Skin epidermis (tissue), 12 donors: ENCODE results near the gene TRAF3.

Experiments used
- H3K27ac ChIP-seq, 21 experiments: fragments of 200-600 bp; sonication (generic) in 11 of 21; one replicate each; pipeline ENCODE4 v1.5.0; 2020; ENCODE audit warnings: mild to moderate bottlenecking in 3 of 21, inconsistent platforms in 2 of 21, moderate library complexity in 2 of 21
- H3K4me3 ChIP-seq, 7 experiments: fragments of 200-600 bp; sonication (generic) in 2 of 7; one replicate each; pipeline ENCODE4 v1.5.0; 2020; ENCODE audit warnings: inconsistent platforms in 2 of 7, mild to moderate bottlenecking in 2 of 7, moderate library complexity in 1 of 7

Gene TRAF3

DNA sequence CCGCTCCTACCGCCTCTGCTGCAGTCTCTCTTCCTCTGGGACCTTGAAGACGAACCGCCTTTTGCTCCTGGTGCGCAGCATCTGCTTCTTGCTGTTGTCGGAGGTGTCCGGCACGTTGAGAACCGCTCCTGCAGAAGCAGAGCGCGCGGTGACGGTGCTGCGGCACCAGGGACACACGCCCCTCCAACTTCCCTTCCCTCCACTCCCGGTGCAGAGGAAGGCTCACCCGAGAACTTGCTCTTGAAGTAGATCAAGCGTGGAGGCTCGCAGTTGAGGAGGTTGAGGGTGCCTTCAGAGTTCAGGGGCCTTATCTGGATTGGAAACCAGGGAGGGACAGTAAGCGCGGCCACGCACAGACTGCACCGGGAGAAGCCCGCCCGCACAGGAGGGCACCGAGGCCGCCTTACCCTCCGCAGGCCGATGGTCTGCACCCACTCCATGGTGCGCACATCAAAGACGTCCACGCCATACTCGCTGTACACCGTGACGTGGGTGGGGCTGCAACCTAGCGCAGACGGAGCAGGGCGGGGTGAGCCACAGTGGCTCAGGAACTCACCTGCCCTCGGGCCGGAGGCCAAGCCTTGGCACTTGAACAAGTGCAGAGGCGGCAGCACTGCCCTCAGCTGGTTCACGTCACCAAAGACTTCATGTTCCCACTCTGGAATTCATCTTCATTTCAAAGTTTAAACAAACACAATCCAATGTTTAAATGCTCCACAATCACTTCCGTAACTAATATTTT is 162.7 kb downstream of the TRAF3 start:
- no peak overlapping the region for H3K27ac ChIP-seq
- no peak overlapping the region for H3K4me3 ChIP-seq

DNA sequence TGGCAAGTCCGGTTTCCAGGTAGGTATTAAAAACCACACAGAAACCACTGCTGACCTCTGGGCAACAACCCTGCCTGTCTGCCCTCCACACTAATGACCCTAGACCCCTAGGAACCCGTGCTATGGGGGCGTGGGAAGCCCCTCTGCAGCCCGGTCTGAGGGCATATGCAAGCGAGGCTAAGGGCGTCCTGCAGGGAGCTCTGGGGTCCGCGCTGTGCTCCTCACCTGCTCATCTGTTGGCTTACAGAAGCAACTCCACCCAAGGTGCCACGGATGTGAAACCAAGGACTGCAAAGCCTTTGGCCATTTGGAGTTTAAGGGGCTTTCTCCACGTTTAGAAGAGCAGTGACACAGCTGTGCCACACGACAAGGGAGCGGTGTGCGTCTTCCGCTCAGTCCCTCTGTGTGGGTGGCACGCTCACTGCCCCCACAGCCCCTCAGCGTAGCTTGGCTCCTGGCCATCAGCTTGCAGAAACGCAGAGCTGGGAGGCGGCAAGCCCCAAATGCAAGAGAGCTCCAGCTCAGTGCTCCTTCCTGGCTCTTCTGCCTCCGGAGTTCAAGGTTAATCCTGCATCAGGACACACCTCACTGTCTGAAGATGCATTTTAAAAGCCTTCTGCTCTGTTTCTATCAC is 163.6 kb downstream of the TRAF3 start:
- no peak overlapping the region for H3K4me3 ChIP-seq

DNA sequence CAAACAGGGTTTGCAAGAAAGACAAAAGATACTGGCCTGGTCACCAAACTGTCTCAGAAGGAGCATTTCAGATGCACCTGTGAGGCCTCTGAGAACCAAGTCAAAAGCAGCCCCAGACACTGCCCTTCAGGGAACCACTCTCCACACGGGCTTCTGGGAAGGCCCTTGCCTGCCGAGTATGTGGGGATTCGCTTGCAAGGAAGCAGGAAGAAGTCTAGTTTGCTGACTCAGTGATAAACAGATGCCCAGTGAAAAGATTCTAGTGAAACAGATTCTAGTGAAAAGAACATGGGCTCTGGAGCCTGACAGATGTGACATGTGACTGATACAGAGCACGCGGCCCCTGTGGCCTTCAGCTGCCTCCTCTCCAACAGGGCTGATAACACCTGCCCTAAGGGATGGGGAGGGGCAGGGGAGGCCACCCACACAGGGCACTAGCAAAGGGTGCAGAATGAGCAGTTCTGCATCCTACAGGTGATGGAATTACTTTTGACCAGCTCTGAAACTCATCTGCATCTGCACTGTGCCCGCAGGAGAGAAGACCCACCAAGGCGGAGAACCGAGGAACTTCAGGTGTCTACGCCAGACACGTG is 164.3 kb downstream of the TRAF3 start:
- no peak overlapping the region for H3K4me3 ChIP-seq
- H3K27ac ChIP-seq: no peak overlapping the region

More for the DNA sequence above, 163.6 kb downstream of the TRAF3 start:
- no peak overlapping the region for H3K27ac ChIP-seq

DNA sequence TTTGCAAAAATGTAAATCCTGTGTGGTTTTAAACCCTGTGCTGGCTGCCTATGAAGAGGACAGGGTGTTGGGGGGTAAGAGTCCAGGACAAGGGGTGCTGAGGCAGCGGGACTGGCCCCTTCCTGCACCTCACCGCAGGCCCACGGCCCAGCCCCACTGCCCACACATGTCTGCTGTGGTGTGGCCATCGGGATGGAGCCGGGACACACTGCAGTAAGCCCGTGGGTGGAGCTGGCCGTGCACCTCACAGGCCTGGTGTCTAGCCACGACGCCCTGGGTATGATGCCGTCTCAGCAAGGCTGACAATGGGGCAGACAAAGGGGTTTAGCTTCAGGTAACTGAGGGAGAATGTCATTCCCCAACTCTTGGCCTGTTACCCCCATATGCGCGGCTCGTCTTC is 164.8 kb downstream of the TRAF3 start:
- H3K27ac ChIP-seq: no peak overlapping the region

DNA sequence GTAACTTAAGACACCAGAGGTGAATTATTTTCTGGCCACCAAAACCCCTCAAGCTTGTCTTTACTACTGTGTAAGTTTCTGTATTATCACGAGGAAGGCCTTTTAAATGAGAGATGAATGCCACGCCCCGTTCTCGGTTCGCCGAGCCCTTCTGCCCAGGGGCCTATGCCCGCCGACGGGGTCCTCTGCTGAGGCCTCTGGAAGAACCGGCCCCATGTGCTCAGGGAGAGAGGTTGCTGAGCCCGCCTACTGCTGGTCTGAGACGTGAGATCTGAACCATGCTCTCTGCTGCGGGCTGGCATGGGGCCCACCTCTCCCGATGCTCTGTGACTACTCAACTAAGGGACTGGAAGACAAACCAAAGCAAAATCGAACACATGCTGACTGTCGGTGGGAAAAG is 166.2 kb downstream of the TRAF3 start:
- Histone ChIP-seq H3K27ac (no peak overlapping the region), H3K4me3 (no peak overlapping the region)

More for the DNA sequence above, 164.8 kb downstream of the TRAF3 start:
- H3K4me3 ChIP-seq: no peak overlapping the region

DNA sequence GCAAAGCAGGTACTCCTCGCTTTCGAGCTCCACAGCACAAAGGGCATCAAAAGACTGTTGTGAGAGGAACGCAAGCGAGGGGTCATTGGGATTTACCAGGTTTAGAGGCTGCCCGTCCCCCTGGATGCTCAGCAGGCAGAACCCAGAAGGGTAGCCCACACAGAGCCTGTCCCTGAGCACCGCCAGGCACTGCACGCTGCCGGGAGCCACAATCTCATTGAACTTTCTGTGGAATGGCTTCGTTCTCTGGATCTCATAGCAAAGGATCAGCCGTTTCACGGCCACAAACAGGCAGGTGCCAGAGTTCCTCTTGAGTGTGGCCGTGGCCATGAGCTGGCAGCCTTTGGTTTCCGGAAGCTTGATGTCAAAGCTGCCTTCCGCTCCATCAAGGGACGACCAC is 166.7 kb downstream of the TRAF3 start:
- H3K4me3 ChIP-seq: no peak overlapping the region
- H3K27ac ChIP-seq: no peak overlapping the region

DNA sequence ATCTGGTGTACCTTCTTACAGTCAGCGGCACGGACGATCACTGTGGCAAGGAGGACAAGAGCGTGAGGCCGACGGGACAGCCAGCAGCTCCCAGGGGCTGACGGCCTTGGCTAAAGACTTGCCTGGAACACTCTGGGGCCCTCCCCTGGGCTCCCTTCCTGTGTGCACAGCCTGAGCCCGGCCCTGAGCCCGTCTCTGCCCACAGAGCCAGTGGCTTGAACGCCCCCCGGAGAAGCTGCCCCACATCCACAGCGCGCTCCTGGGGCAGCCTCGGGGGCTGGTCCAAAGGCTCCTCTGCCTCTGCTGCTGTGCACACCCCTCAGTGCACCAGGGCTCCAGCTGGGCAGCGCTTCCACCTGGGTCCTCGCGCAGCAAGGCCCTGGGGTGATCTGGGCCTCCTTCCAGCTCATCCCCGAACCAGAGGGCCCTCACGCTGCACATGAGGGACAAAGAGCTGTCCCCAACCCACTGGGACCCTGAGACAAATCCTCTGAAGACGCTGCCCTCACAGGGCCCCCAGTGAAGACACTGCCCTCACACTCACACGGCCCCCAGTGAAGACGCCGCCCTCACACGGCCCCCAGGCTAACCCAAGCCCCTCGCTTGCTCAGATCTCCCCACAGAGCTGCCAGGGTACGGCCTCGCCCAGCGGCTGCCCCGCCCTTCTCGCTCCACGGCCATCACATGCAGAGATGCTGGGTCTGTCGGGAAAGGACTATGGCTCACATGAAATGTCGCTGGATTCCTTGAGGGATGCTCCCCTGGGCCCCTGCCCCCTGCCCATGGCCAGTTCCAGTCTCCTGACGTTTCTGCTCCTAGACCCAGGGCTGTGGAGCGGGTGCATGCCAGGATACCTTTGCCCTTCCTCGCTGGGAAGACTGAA is 167.4 kb downstream of the TRAF3 start:
- no peak overlapping the region for H3K27ac ChIP-seq
- H3K4me3 ChIP-seq: no peak overlapping the region

DNA sequence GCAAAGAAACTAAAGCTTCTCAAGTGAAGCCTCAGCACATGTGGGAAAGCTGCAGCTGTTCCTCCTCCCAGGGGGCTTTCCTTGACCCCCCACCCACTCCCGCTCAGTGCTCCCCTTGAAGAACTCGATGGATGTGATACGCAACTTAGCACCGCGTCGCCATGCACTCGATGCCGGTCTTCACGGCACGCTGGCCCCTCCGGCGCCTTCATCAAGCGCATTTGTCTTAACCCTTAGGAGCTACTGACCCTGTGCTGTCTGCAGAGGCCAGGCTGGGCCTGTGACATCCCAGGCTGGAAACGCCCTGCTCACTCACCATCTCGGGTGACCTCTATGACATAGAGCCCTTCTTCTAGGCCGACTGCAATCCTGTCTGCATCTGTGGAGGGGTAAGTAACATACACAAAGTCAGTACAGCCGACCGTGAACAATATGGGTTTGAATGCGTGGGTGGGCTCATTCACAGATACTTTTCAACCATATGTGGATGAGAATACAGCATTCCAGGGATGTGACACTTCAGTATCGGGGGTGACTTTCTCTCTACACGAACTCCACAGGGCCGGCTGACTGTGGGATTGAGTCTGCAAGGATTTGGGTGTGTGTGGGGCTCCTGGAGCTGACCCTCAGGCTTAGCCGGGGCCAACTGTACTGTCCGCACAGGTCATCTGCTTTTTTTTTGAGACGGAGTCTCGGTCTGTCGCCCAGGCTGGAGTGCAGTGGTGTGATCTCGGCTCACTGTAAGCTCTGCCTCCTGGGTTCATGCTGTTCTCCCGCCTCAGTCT is 168.3 kb downstream of the TRAF3 start:
- Histone ChIP-seq H3K4me3 (no peak overlapping the region), H3K27ac (no peak overlapping the region)

DNA sequence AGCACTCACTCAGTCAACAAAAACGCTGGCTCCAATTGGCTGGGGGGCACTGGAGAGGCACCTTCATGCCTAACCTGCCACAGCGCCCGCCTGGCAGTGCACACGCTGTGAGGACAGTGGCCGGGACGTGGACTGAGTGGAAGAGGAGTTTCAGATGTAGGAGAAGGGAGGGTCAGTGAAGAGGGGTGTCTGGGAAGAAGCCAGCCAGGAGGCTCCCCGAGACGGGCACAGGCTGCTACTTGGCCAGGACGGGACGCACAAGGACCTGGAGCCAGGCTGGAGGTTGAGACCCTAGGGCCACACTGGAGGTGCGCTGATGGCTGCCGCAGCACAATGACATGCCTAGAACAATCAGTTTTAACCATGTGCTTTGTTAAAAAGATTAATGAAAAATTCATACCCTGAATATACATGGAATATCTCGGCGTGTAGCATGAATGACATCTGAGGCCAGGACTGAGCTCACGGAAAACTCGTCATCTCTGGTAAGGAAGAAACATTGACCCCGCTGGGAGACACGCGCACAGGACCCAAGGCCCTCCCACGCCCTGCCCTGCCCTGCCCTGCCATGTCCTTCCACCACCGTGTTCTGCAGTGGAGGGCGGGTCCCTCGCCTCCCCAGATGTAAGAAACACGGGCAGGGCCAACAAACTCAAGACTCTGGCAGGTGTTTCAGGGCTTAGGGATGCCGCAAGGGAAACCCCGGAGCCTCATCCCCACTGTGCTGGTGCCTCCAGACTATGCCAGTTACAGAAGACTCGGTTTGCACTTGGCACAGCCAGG is 170.3 kb downstream of the TRAF3 start:
- H3K27ac ChIP-seq: no peak overlapping the region

DNA sequence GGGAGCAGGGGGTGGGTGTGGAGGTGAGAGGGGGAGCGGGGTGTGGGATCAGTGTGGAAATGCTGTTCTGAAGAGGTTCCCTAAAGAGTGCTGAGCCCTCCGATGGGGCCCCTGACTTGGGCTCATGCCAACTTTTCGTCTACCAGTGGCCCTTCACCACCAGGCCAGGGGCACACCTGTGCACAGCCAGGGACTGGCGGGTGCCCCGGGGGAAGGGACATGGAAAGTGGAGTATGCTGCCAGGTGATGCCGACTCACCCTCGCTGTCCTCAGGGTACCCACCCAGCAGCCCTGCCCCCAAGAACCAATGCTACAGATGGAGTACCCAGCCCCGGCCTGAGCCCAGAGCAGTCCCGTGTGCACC is 171.4 kb downstream of the TRAF3 start:
- H3K27ac ChIP-seq: no peak overlapping the region

More for the DNA sequence above, 170.3 kb downstream of the TRAF3 start:
- H3K4me3 ChIP-seq: no peak overlapping the region

DNA sequence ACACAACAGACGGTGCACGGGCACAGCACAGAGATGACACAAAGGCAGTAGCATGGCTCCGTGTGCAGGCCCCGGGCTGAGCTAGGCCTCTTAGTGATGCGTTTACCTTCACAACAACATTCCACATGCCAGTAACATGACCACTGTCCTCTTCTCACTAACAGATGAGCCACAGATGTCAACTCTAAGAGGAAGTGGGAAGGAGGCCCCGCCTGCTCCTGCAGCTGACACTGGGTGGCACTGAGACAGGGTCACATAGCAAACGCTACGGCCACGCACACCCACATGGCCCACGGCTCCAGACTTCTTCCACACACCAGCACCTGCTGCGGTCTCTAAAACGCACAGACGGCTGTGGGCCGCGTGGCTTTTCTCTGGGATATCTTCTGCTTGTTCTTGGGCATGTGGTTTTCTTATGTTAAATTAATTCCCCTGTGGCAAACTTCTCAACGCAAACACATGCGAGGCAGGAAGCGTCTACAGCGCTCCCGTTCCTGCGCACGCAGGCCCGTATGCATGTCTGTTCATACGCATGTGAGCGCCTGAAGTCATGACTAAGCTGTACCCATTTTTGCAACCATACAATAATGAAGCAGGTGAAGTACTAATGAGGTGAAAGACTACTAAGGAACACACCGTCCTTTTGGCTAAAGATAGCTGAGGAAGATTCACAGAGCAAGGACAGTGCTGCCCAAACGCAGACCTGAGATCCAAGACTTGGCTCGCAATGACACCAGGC is 172.0 kb downstream of the TRAF3 start:
- Histone ChIP-seq H3K4me3 (no peak overlapping the region), H3K27ac (no peak overlapping the region)

More for the DNA sequence above, 171.4 kb downstream of the TRAF3 start:
- no peak overlapping the region for H3K4me3 ChIP-seq

DNA sequence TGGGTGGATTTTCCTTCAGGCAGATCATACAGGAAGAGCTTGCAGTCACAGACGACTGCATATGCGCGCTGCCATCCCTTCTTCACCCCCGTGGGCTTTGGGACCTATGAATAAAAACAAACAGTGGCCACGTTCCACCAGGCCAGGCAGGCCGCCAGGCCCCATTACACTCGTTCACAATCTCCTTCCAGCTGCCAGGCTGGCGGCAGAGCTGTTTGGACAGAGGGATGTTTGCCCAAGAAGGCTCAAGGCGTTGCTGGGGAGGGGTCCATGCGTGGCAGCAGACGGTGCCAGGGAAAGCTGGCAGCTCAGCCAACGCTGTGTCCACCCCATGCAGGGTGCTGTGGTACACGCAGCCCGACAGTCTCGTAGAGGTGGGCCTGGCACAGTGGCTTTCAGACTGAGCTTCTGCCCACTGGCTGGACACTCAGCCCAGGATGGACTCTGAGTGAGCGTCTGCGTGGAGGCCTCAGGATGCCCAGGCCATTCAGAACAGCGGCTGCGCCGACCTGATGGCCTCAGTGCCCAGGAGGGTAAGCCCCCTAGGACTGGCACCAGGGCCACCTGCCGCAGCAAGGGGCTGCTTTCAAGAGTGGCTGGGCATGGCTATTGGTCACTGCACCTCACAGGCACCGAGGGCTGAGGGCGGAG is 172.7 kb downstream of the TRAF3 start:
- Histone ChIP-seq H3K4me3 (no peak overlapping the region), H3K27ac (peak overlapping the region in 1 of 21 experiments; percentile 41)

DNA sequence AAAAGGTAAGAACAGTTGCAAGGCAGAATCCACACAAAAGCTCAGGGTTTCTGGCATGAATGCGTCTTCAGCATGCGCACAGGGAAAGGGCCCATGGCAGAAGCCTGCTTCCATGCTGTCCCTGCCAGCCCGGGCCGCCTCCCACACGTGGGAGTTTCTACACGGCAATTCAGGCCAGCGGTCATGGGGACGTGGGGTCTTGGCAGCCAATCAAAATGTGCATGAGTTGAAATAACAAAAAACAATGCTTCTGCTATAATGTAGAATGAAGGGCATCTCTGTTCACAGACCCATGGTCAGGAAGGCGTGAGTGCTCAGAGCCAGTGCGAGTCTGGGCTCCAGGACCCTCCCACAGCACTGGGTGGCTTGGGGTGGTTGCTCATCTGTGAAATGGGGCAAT is 173.8 kb downstream of the TRAF3 start:
- no peak overlapping the region for H3K27ac ChIP-seq
- H3K4me3 ChIP-seq: no peak overlapping the region

DNA sequence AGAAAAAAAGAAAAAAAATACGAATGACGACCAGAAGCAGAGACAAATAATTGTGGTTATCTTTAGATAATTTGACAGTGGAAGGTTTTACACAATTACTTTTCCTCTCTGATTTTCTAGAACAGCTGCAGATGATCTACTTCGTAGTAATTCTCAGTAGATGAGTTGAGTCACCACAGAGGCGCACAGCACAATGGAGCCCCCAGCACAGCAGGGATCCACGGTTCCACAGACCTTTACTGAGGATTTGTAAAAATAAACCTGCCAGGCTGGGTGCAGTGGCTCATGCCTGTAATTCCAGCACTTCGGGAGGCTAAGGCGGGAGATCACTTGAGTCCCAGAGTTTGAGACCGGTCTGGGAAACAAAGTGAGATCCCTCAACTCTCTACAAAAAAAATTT is 174.6 kb downstream of the TRAF3 start:
- Histone ChIP-seq H3K4me3 (no peak overlapping the region), H3K27ac (no peak overlapping the region)

DNA sequence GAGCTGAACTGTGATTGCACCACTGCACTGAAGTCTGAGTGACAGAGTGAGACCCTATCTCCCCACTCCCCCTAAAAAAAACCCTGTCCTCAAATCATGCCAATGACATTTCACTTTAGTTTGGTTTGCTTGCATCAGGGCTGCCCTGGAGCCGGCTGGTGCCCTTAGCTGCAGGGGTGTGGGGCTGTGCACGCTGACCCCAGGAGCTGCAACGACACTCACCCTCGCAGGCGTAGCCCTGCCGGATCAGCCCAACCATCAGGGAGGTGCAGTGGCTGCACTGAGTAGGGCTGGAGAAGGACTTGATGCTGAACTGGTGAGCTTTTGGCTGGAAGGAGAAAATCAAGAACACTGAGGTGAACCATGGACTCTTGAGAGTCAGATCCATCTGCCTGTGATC is 175.0 kb downstream of the TRAF3 start:
- no peak overlapping the region for H3K27ac ChIP-seq
- no peak overlapping the region for H3K4me3 ChIP-seq

DNA sequence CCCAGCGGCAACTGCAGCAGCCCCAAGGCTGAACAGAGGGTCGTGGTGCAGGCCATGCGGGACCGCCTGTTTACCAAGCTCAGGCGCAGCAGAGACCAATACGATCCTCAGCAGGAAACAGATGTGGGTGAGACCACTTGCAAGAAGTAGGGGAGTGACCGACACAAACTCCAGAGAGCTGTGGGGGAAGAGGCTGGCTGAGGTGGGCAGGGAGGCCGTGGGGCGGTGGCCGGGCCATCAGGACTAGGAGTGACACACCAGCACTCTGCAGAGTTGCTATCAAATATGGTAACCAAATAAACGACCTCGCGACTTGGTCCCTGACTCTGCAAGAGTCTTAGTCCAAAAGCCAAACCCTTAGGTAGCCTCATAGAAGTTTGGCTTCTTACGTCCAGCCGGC is 175.9 kb downstream of the TRAF3 start:
- Histone ChIP-seq H3K4me3 (no peak overlapping the region), H3K27ac (no peak overlapping the region)

DNA sequence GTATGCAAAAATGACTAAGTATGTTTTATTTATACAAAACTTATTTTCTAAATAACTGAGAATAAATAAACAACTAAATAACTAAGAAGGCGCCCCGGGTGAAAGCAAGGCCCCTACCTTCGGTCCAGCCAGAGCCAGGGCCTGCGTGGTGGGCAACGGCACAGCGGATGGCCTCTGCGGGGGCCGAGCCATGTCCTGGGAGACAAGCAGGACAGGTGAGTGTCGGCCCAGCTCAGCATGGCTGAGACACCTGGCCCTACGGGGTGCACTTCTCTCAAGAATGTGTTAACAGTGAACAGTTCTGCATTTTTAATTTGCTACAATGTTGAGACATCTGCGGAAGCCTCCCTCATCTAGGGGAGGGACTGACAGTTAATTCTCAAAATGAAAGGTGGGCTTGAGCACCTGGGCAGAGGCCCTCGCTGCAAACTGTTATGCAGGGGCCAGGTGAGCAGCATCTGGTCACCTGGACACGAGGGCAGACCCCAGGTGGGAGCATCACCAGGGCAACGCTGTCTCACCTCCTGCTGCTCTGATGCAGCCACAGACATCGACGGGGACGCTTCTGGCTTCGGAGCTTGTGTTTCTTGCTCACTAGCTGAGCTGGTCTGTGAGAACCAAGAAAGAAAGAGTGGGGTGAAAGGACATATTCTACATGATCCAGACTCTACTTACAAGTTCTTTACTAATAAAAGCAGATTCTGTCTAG is 177.0 kb downstream of the TRAF3 start:
- H3K27ac ChIP-seq: no peak overlapping the region
- H3K4me3 ChIP-seq: no peak overlapping the region
